SK-N-MC (cell line): ENCODE data around the gene YIF1A.

Experiments used
- EZH2 ChIP-seq: fragments of 200-600 bp; sonication (generic); IDR thresholded peaks from one replicate; pipeline ENCODE4 v1.6.1; 2017; ENCODE audit warnings: antibody characterized with exemption
- FOXP2 ChIP-seq: optimal IDR thresholded peaks from 2 replicates; pipeline ENCODE3; 2011; ENCODE audit warnings: mild to moderate bottlenecking, moderate library complexity; ENCODE audit not compliant: insufficient read depth; ENCODE audit errors: extremely low read length, control extremely low read depth
- POLR2AphosphoS5 ChIP-seq: IDR thresholded peaks from 2 replicates; pipeline ENCODE4 v1.6.1; 2012; ENCODE audit warnings: mild to moderate bottlenecking, low read depth, low read length, borderline replicate concordance

- no peak for TF ChIP-seq EZH2
- TF ChIP-seq POLR2AphosphoS5: no peak
- TF ChIP-seq FOXP2: no peak
Observed at GRCh38 chr11:66328302-66329144, 39.6 kb upstream of the YIF1A start.
